Activated gamma-delta T cell treated with anti-CD3 and anti-CD28 coated beads, Interleukin-2, amount 50 U/mL, for 16 hours (primary cell): ENCODE data around the gene DBF4.
"Not testable (repeated sequence)": the region's sequence is repeated elsewhere in the genome, so short reads cannot be mapped to it uniquely, and the experiment has no call there.

Experiments used
- DNase-seq: peaks from one replicate; pipeline ENCODE4 v3.0.0-alpha.2; 2020; ENCODE audit warnings: low read depth

The DBF4 gene

DNA sequence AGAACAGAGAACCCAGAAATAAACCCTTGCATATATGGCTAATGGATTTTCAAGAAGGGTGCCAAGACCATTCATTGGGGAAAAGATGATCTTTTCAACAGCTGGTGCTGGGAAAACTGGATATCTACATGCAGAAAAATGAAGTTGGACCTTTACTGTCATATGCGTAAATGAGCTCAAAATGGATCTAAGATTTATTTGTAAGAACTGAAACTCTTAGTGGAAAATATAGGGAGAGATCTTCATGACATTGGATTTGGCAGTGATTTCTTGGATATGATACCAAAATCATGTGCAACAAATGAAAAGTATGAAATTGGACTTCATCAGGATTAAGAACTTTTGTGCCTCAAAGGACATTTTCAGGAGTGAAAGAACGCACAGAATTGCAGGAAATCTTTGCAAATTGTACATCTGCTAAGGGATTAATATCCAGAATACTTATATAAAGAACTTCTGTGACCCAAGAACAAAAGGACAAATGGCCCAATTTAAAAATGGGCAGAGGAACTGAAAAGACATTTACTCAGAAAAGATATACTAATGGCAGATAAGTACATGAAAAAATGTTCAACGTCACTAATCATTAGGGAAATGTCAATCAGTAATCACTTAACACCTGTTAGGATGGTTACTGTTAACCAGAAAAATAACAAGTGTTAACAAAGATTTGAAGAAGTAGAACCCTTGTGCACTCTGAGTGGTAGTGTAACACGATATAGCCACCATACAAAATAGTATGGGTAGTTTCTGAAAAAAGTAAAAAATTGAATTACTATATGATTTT is 6.1 kb downstream of the DBF4 start:
- no peak for DNase-seq

GRCh38 chr7:87885018-87885417 is 8.7 kb downstream of the DBF4 start:
- DNase-seq, result no peak

DNA sequence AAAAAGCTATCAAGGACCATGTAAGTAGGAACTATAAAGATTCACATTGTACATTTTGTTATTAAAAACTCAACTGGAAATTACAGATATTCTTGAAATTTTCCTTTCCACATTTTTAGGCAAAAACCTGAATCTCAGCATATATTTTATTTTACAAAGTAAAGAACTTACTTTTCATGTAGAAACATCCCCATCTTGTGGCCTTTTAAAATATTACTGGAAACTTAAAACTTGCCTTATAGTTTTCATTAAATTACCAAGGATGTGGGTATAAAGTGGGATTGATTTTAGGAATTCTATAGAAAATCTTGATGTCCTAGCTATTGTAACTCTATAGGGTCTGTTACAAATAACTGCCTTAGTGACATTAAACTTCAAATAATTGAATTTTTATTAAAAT is 10.6 kb downstream of the DBF4 start:
- no peak for DNase-seq

DNA sequence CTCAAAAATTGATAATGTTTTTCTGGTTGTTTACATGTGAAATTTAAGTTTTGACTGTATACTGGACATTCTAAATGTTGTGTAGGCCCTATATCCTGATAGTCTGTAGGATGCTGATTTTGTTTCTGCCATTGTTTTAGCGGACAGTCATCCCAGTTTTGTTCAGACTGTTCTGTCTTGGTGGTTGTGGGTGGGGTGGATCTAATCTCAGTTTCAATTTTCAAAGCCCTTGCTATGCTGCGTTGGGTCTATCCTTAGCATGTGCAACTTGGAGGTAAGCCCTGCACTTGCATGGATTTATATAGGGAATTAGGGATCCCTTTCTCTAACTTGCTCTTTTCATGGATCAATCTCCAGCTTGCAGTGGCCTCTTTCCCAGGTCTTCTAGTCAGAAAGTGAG is 19.1 kb downstream of the DBF4 start:
- no peak for DNase-seq

DNA sequence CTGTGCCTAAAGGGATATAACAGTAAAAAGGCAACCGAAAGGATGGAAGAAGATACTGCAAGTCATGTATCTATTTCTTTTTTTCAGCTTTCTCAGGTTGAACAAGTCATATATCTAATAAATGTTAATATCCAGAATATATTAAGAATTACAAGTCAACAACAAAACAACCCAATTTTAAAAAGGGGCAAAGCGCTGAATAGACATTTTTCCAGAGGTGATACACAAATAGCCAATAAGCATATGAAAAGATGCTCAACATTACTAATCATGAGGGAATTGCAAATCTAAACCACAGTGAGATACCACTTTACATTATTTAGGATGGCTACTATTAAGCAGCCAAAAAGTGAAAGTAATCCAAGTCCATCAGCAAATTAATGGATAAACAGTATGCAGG is 23.0 kb downstream of the DBF4 start:
- DNase-seq, result no peak

DNA sequence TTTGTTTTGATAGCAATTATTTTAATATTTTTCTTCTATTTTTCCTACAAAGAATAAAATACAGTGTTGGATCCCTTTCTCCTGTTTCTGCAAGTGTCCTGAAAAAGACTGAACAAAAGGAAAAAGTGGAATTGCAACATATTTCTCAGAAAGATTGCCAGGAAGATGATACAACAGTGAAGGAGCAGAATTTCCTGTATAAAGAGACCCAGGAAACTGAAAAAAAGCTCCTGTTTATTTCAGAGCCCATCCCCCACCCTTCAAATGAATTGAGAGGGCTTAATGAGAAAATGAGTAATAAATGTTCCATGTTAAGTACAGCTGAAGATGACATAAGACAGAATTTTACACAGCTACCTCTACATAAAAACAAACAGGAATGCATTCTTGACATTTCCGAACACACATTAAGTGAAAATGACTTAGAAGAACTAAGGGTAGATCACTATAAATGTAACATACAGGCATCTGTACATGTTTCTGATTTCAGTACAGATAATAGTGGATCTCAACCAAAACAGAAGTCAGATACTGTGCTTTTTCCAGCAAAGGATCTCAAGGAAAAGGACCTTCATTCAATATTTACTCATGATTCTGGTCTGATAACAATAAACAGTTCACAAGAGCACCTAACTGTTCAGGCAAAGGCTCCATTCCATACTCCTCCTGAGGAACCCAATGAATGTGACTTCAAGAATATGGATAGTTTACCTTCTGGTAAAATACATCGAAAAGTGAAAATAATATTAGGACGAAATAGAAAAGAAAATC is 31.0 kb downstream of the DBF4 start:
- not testable (repeated sequence) for DNase-seq

DNA sequence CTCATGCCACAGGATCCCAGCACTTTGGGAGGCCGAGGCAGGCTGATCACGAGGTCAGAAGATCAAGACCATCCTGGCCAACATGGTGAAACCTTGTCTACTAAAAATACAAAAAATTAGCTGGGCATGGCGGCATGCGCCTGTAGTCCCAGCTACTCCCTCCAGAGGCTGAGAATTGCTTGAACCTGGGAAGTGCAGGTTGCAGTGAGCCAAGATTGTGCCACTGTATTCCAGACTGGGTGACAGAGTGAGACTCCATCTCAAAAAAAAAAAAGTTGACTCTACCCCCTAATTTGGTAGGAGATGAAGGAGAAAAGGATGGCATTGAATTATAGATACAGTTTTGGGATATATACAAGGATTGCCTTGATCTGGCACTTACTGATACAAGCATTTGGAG is 32.5 kb downstream of the DBF4 start:
- not testable (repeated sequence) for DNase-seq

GRCh38 chr7:87912121-87912520 is 35.8 kb downstream of the DBF4 start:
- no peak for DNase-seq

DNA sequence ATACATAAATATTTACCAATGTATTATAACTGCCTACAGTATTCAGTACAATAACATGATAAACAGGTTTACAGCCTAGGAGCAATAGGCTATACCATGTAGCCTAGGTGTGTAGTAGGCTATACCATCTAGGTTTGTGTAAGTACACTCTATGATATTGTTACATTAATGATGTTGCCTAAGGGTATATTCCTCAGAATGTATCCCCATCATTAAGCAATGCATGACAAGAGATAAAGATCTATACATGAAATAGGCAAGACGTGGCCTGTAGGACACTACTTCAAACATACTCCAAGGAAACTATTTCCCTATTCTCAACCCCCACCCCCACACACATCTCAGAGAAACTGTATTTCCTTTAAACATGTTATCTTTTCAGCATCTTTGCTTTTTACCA is 42.4 kb downstream of the DBF4 start:
- DNase-seq, result no peak

- no peak for DNase-seq
Observed at GRCh38 chr7:87919875-87920274, 43.6 kb downstream of the DBF4 start.

- DNase-seq, result no peak
Observed at GRCh38 chr7:87920578-87920977, 44.3 kb downstream of the DBF4 start.

GRCh38 chr7:87922759-87923395 is 46.6 kb downstream of the DBF4 start:
- not testable (repeated sequence) for DNase-seq

GRCh38 chr7:87926581-87927461 is 50.5 kb downstream of the DBF4 start:
- no peak for DNase-seq

DNA sequence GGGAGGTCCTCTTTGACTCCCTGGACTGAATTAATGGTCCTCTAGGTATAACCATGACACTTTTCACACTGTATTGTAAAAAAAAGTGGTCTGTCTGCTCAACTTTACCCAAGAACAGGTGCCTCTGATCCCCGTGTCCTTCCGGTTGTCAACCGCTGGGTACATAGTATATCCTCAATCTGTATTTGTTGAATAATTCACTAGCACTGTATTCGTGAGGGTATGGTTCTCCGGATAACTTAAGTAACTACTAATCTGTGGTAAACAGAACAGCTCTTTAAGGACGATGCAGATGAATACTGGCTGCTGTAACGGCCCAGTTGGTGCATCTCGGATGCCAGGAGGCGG is 57.3 kb downstream of the DBF4 start:
- DNase-seq, result no peak

DNA sequence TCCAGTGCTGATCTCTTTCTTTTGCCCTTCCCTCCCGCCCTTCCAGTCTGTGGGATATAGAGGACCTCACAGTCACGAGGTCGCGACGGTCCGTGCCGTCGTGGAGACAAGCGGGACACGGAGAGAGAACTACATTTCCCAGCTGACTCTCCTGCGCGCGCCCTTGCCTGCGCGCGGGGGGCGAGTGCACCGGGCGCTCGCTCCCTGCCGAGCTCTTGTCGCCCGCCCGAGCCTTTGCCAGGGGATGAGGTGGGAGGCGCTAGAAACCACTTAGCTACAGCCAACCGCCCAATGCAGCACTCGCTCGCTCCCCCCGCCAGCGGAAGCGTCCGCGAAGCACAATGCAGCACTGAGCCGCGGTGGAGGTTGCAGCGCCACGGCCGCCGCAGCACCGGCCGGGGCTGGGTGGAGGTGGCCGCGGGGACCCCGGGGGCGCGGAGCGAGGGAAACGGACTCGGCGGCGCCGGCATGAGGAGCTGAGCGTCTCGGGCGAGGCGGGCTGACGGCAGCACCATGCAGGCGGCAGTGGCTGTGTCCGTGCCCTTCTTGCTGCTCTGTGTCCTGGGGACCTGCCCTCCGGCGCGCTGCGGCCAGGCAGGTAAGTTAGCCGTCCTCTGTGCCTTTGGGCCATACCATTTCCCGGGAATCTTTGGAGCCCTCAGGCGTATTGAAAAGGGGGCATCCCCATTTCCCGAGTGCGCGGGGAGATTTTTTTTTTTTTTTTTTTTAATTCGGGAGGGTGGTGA is 57.8 kb downstream of the DBF4 start, which contains the start of gene ADAM22:
ADAM22 (plus strand) TSS at position 299 of the 746 bp plus-strand sequence; CDS start at position 514, 215 bp downstream.
- peak; percentile 77 for DNase-seq

GRCh38 chr7:87934699-87935383 is 58.5 kb downstream of the DBF4 start:
- no peak for DNase-seq

- no peak for DNase-seq
Observed at GRCh38 chr7:87935384-87935706, 59.1 kb downstream of the DBF4 start.

GRCh38 chr7:87941138-87941537 is 64.8 kb downstream of the DBF4 start:
- no peak for DNase-seq

DNA sequence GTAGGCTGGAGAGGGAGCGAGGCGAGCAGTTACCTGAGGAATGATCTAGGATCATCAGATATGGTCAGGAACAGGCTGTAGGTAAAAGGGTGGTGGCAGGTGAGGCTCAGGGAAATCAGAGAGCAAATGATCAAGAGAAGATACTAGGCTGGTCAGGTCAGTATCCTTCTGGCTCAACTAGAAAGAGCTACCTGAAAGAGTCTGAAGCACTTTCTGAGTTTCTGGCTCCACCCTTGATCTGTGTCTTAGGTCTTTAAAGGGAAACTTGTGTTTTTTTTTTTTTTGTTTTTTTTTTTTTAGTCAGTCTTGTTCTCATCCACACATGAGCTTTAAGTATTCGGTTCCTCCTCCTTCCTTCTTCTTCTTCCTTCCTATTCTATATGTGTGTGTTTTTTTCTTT is 68.3 kb downstream of the DBF4 start:
- DNase-seq, result no peak

GRCh38 chr7:87945926-87946325 is 69.6 kb downstream of the DBF4 start:
- DNase-seq, result not testable (repeated sequence)

DNA sequence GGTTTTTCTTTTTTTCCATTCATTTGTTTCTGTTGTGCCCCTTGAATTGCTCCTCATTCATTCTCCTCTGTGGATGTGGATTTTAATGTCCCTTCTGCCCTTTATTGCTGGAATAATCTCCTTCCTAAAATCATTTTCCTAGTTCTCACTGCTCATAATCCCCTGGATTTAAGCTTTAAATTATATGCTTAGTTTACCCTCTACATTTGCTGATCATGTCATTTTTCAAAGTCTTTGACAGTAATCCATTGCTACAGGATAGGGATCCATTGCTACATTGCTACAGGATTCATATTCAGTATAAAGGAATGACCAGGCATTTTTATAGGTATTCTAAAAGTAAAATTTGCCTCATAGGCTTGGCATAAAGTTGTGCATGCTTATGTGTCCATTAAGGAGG is 72.1 kb downstream of the DBF4 start:
- no peak for DNase-seq
